ENCODE data around the gene IYD.
"Not testable (repeated sequence)": the region's sequence is repeated elsewhere in the genome, so short reads cannot be mapped to it uniquely, and the experiment has no call there.

IYD gene

GRCh38 chr6:150352321-150353296 is 16.2 kb upstream of the IYD start:
- FAIRE-seq, result no peak

GRCh38 chr6:150353445-150353844 is 15.4 kb upstream of the IYD start:
- FAIRE-seq, result no peak

- FAIRE-seq, result no peak
Observed at GRCh38 chr6:150354754-150355571, 13.8 kb upstream of the IYD start.

- FAIRE-seq, result no peak
Observed at GRCh38 chr6:150355932-150356331, 12.9 kb upstream of the IYD start.

- FAIRE-seq, result no peak
Observed at GRCh38 chr6:150361876-150362275, 6.9 kb upstream of the IYD start.

GRCh38 chr6:150363733-150364132 is 5.1 kb upstream of the IYD start:
- FAIRE-seq, result no peak

- no peak for FAIRE-seq
Observed at GRCh38 chr6:150366118-150366778, 2.6 kb upstream of the IYD start.

GRCh38 chr6:150369408-150369807 is 596 bp downstream of the IYD start:
- no peak for FAIRE-seq

- no peak for FAIRE-seq
Observed at GRCh38 chr6:150370112-150370511, 1.3 kb downstream of the IYD start.

- FAIRE-seq, result no peak
Observed at GRCh38 chr6:150371356-150371755, 2.5 kb downstream of the IYD start.

- FAIRE-seq, result no peak
Observed at GRCh38 chr6:150372051-150372450, 3.2 kb downstream of the IYD start.

- no peak for FAIRE-seq
Observed at GRCh38 chr6:150373260-150373701, 4.5 kb downstream of the IYD start.

- FAIRE-seq, result not testable (repeated sequence)
Observed at GRCh38 chr6:150374346-150374745, 5.5 kb downstream of the IYD start.

GRCh38 chr6:150377211-150377781 is 8.5 kb downstream of the IYD start:
- no peak for FAIRE-seq

- FAIRE-seq, result no peak
Observed at GRCh38 chr6:150380256-150380655, 11.4 kb downstream of the IYD start.

GRCh38 chr6:150382171-150382570 is 13.4 kb downstream of the IYD start:
- FAIRE-seq, result no peak

GRCh38 chr6:150391414-150391813 is 22.6 kb downstream of the IYD start:
- no peak for FAIRE-seq

GRCh38 chr6:150391890-150392289 is 23.1 kb downstream of the IYD start:
- FAIRE-seq, result no peak

- FAIRE-seq, result no peak
Observed at GRCh38 chr6:150392452-150393220, 23.8 kb downstream of the IYD start.

GRCh38 chr6:150394053-150394898 is 25.5 kb downstream of the IYD start:
- FAIRE-seq, result no peak

- FAIRE-seq, result no peak
Observed at GRCh38 chr6:150394899-150395295, 26.1 kb downstream of the IYD start.

All from G401.6 (cell line).